GM21529 (cell line): ENCODE results near the gene KRT26.
"Not testable (repeated sequence)": the region's sequence is repeated elsewhere in the genome, so short reads cannot be mapped to it uniquely, and the experiment has no call there.

Source experiments
- ATAC-seq: cut with Tn5 transposase; IDR thresholded peaks from one replicate; pipeline ENCODE4 v1.9.1; 2021; ENCODE audit not compliant: unreplicated experiment

The KRT26 gene

DNA sequence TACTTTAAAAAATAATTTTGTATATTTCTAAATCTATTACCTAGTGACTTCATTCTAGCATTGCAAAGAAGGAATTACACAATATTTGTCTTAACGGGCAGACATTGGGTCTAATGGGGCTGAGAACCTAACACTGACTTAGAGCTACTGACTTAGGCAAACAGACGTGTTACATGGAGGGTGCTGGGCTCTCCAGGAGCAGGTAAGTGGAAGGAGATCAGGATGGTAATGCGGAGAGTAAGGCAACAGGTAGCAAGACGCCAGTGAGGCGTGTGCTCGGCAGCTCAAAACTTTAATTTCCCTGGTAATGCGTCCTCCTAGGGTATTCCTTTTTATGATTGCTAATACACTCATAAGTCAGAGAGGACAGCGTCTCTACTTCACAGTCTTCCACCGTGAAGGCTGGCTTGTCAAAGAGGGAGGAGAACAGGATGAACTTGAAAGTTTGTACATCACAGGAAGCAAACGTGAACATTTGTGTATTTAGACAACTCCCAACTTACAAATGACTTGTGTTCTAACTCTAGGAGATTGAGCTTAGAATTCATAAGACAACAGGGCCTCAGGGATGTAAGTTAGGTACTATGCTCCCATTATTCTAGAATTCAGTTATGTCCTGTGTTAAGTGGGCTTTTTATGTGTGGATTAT is 23.1 kb upstream of the KRT26 start:
- no peak for ATAC-seq

DNA sequence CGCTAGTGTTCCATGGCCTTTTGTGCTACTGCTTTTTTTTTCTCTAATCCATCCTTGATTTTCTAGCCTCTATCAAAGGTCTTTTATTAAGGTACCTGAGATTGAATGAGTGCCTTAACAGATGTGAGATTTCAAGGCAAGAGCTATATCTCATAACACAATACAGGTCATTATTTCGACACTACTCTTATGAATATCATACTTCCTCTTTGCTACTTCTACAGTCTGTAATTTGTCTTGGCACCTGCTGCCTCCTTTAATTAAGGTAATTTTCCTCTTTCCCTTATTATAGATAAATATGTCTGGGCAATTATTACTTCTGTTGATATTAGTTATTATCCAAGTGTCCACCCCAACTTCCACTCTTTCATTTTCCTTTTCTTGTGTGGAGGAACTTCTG is 22.5 kb upstream of the KRT26 start:
- ATAC-seq = no peak

DNA sequence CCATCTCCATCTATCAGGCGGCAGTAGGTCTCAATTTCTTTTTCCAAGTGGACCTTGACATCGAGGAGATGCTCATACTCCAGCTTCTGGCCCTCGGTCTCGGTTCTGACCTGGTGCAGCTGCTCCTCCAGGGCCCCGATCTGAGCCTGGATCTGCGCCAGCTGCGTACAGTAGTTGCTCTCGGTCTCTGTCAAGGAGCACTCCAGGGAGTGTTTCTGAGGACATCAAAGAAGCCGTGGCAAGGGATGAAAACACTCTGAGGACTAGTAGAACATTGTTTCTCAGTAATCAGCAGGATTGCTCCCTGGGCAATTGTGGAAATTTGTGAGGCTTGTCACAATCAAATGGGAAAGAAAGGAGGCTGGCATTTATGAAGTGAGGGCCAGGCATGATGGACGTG is 21.8 kb upstream of the KRT26 start:
- no peak for ATAC-seq

DNA sequence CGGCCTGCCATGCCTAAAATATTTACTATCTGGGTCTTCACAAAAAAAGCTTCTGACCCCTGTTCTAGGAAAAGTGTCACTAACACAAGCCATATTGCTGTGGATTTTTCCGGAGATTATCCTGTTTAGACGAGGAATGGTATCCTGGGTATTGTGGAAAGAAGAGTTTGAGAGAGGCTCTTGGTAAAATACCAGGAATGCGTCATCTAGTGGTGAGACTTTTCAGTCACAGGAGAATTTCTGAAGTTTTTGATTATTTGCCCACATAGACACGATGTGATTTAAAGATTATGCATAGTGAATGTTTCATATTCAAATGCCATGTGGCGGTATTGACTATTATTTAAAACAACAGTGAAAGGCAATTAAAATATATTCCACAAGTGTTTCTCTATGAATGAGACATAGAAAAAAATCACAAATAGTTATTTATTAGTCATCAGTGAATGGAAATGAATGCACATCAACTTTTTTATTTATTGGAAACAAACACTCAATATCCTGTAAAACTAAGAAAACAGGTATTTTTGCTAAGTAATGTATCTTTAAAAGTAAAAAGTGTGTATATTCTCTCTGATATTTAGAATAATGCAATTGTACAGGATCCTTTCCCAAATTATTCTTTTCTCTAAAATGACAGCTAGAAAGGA is 19.9 kb upstream of the KRT26 start:
- ATAC-seq = no peak

DNA sequence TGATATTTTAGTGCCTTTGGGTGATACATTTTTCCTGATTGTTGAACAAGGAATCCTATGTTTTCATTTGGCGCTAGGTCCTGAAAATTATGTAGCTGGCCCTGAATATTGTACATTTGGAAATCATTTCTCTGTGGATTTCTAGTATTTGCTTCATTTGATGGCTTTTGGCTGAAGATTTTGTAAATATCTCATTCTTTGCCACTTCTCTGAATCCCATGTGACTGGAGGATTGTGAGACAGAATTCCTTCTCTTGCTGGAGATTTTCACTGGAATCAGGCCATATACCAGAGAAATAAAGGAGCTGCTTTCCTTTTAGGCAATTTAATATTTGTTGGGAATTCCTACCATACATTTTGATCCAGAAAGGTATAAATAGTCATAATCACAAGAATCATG is 19.1 kb upstream of the KRT26 start:
- ATAC-seq = no peak

DNA sequence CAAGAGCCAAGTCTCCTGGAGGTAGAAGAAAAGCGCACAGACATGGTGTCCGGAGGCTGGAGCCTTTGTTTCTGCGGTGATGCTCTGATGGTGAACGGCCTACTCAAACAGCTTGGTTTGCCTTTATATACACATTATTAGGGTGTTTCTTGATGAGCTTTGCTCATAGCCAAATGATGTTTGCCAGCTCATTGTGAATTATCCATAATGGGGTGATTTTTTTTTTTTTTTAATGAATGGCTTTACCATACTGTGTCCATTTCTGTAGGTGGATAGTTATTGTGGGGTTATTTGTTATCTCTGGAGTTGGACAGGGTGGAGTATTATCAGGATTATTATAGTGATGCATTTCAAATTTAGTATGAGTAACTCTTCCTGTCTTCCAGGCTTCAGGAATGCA is 10.4 kb upstream of the KRT26 start, which contains the start of gene KRT27:
Gene KRT27, minus strand, starts transcription at position 101 of the 400 bp plus-strand sequence. Its CDS starts 57 bp downstream, at position 44.
- no peak for ATAC-seq

DNA sequence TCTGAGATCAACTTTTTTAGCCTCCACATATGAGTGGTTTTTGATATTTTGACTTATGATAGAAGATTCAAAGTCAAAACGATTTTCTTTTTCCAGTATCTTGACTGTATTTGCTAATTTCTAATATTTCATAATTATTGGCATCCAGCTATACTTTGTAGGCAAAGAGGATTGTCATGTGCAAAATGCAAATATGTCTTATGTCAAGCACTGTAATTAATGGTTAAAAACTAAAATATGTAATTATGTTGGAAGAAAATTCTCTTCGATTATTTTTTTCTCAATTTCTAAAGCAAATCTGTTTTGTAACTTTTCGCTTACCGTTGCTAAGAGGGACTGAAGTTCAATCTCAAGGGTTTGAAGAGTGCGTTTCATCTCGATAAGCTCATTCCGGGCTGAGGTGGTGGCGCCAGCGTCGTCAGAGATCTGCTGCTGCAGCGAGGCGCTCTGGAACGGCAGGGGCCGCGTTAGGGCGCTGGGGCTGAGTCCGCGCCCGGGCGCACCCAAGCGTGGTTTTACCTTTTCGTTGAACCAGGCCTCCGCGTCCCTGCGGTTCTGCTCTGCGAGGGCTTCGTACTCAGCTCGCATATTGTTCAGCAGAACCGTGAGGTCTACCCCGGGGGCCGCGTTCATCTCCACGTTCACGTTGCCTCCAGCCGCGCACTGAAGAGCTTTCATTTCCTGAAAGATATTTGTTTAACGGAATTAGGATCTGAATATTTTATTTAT is 7.3 kb upstream of the KRT26 start:
- no peak for ATAC-seq

DNA sequence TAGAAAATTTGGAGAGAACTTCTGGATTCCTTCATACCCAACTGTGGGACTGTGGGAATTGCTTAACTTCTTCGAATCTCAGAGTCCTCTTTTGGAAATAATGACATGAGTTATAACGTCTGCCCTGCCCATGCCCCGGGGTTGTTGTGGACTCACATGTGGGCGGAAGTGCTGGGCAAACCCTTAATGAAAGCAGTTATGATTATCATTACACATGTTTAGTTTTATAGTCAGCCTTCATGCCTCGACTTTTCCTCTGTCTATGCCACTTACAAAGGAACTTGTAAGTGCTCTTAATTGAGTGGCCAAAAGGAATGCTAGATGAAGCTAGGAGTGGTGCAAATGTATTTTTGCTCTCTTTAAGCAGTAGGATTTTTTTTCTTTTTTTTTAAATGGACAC is 6.5 kb upstream of the KRT26 start:
- ATAC-seq = no peak

DNA sequence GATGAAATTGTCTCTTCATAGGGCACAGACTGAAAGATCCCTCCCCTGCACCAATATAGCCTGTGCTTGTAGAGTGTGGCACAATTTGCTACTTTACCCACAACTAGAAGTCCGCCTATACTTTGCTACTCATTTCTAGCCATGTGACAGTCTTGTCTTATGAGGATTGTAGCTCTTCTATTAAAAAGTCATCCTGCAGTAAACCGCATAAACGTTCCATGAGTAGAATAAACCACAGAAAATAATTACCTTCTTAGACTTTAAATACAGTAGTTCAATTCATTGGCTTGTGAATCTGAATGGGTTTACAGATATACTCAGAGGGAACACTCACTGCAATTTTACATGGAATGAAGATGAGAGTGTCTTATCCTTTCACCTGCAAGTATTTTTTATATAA is 6.0 kb upstream of the KRT26 start:
- no peak for ATAC-seq

DNA sequence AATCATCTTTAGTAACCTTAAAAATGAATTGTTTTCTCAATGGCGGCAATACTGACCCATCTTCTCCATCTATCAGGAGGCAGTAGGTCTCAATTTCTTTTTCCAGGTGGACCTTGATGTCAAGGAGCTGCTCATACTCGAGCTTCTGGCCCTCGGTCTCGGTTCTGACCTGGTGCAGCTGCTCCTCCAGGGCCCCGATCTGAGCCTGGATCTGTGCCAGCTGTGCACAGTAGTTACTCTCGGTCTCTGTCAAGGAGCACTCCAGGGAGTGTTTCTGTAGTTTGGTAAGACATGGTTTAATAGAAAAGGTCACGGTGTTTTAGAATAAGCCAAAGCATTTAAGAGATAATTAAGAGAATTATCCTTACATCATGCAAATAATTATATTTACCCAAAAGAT is 5.5 kb upstream of the KRT26 start:
- ATAC-seq = no peak

DNA sequence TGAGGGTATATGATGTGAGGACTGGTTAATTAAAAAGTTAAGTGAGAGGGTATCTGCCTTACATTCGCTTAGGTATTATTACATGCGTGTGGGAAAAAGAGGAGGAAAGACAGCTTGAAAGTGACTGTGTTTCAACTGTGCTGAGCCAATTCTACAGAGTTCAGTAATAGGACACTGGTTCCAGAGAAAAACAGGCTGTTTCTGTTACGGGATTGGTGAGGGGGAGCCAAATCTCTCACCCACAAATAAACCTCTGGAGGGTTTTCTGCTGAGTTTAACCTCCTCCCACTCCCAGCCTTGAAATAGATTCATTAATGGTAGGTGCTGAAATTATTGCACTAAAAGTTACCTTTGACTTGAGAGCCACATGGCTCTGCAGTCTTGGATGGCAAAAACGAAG is 3.9 kb upstream of the KRT26 start:
- ATAC-seq = no peak

DNA sequence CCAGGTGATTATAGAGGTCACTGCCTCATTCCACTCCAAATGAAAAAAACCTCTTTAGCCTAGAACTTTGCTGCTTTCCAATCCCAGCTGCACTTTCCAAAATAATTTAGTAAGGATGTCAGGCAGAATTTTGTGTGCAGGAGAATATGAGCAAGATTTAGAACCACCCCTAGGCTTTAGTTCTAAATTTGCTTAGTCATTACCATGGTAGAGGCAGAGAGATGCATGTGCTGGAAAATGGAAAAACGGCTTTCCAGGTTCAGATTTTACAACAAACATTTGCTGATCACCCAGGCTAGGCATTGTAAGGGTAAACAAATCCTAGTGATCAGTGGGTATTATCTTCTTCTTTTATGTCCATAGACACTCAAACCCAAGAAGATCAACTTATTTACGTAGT is 6.3 kb downstream of the KRT26 start:
- no peak for ATAC-seq

DNA sequence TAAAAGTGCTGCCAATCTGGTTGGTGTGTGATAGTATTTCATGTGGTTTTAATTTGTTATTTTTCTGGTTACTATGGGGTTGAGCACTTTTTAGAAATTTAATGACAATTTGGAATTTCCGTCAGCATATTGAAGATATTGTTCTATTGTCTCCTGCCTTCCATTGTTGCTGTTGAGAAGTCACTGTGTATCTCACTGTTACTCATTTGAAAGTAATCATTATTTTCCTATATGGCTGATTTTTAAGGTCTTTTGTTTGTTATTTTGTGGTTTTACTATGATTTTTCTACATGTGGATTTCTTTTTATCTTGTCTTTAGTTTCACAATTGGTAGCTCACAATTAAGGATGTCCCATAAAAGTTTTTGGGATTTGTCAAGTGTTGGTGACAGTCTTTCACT is 8.2 kb downstream of the KRT26 start:
- no peak for ATAC-seq

DNA sequence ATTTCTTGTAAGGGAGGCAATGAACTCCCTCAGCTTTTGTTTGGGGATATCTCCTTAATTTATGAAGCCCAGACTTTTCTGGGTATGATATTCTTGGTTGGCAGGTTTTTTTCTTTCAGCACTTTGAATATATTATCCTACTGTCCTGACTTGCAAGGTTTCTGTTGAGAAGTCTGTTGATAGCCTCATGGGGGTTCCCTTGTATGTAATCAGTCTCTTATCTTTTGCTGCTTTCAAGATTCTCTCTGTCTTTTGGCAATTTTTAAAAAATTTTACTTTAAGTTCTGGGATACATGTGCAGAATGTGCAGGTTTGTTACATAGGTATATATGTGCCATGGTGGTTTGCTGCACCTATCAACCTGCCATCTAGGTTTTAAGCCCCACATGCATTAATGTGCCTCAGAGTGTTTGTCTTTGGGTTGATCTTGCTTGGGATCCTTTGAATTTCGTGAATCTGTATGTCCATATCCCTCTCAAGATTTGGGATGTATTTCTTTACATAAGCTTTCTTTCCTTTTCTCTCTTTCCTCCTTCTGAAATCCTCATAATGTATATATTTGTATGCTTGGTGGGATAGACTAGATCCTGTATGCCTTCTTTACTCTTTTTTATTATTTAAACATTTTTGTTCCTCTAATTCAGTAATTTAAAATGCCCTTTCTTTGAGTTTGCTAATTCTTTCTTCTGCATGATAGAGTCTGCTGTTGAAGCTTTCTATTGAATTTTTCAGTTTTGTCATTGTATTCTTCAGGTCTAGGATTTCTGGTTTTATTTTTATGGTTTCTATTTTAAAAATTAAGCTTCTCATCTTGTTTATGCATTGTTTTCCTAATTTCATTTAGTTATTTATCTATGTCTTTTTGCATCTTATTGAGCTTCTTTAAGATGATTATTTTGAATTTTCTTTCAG is 11.6 kb downstream of the KRT26 start:
- ATAC-seq = no peak

DNA sequence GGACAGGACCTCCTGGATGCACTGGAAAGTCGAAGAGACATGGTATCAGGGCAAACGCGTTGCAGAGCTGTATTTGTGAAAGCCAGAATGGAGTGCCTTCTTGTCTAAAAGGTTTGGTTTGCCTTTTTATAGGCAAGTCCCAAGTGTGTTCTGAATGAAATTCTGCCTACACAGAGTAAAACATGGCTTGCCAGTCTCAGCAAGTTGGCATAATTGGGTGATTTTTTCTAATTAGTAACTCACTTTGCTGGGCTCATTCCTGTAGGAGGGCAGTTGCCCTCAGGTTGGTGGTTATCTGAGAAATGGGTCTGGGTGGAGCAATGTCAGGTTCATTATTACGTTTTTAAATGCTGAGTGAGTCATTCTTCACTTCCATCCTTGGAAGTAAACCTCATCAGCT is 16.8 kb downstream of the KRT26 start, which contains the start of gene KRT25:
Gene KRT25, minus strand, starts transcription at position 101 of the 400 bp plus-strand sequence. Its CDS starts 60 bp downstream, at position 41.
- ATAC-seq = no peak

DNA sequence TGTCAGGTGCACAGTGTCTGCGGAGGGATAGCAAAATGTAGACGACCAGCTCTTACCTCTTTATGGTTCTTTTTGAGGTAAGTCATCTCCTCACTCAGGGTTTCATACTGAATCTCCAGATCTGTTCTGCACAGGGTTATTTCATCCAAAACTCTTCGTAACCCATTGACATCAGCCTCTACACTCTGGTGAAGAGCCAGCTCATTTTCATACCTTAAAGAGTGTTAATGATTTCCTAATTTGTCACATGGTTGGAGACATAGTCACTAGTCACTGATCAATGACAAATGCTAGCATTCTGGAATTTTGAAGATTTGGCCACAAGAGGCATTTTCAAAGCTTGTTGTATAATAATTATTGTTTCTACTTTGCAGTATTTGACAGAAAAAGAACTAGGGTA is 18.2 kb downstream of the KRT26 start:
- ATAC-seq = no peak

DNA sequence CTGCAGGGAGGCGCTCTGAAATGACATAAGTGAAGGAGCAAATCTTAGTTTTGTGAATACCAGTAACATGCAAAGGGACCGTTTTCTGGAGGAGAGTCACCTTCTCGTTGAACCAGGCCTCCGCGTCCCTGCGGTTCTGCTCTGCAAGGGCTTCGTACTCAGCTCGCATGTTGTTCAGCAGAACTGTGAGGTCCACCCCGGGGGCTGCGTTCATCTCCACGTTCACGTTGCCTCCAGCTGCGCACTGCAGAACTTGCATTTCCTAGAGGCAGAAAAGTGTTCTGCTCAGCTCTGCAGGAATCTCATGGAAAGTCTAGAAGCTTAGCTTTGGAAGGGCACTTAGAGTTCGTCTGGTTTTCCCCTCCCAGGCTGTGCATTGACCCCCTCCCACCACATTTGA is 20.9 kb downstream of the KRT26 start:
- ATAC-seq = no peak

DNA sequence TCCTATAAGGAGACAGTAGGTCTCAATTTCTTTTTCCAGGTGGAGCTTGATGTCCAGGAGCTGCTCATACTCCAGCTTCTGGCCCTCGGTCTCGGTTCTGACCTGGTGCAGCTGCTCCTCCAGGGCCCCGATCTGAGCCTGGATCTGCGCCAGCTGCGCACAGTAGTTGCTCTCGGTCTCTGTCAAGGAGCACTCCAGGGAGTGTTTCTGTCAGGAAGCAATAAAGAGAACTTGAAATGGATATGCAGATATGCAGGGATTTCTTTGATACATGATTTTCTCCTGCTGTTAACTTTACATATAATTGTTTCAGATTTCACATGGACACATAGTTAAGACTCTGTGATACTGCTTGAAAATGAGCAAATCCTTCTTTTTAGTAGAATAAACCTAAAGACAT is 21.6 kb downstream of the KRT26 start:
- ATAC-seq = no peak

DNA sequence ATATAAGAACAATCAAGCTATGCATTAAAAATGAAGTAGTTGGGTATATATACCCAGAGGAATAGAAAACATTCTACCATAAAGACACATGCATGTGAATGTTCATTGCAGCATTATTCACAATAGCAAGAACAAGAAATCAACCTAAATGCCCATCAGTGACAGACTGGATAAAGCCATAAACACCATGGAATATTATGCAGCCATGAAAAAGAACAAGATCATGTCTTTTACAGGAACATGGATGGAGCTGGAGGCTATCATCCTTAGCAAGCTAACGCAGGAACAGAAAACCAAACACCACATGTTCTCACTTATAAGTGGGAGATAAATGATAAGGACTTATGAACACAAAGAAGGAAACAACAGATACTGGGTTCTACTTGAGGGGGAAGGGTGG is 23.3 kb downstream of the KRT26 start:
- not testable (repeated sequence) for ATAC-seq

DNA sequence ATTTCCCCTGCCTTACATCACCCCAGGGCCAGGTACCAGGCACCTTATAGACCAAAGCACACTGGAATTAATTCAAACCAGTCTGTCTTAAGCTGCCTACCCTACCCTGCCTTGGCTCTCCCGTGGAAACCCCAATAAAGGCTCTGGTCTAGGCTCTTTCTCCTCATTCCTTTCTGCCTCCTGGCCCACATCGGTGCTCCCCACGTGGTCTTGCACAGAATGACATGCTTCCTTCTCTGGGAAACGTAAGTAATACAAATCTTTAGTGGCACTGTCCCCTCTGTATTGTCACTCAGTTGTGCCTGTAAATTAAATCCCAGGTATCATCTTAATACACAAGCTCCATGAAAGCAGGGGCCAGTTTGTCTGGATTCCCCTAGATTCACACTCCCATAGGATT is 33.4 kb downstream of the KRT26 start:
- ATAC-seq = no peak

DNA sequence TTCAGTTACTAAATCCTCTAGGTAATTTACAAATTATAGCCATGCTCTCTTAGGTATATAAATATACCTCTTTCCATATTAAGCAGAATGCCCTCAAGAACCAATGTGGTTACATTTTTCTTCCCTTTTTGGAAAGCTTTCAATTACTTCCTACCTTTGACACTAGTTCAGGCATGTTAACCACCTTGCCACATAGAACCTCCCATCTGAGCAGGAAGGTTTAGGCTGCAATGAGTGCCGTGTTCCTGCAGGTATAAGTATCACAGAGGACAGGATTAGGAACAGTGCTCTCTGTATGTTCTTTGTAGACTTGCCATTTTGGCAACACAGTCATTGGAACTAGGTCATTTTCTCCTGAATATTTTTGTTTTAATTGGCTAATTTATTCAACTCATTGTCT is 37.0 kb downstream of the KRT26 start:
- ATAC-seq = no peak
